Fibroblast of gingiva (primary cell): ENCODE results near the gene LRIT1.
A peak's percentile ranks its signal among the peaks of the same experiment; 100 is the strongest.

Experiments
- DNase-seq: peaks from one replicate; pipeline ENCODE4 v3.0.0-alpha.2; 2011; ENCODE audit warnings: low read depth

Gene LRIT1

DNA sequence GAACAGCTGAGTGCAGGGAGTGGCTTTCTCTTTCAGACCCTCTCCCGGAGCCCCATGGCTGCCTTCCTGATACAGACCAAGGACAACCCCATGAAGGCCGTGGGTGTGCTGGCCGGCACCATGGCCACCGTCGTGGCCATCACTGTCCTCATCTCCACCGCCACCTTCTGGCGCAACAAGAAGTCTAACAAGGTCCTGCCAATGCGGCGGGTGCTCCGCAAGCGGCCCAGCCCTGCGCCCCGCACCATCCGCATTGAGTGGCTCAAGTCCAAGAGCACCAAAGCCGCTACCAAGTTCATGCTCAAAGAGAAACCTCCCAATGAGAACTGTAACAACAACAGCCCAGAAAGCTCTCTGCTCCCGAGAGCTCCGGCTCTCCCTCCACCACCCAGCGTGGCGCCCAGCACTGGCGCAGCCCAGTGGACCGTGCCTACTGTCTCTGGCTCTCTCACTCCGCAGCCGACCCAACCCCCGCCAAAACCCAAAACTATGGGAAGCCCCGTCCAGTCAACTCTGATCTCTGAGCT lies 27.2 kb downstream of the LRIT1 start:
- no peak for DNase-seq

DNA sequence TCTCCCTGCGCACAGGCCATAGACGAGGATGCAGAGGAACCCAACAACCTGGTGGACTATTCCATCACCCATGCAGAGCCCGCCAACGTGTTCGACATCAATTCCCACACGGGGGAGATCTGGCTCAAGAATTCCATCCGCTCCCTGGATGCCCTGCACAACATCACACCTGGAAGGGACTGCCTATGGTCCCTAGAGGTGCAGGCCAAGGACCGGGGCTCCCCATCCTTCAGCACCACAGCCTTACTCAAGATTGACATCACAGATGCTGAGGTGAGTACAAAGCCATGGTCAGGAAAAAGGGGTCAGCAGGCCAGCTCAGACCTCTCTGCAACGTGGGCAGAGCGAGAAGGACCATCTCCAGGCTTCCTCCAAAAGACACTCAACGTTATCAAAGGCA lies 28.3 kb downstream of the LRIT1 start:
- no peak for DNase-seq

DNA sequence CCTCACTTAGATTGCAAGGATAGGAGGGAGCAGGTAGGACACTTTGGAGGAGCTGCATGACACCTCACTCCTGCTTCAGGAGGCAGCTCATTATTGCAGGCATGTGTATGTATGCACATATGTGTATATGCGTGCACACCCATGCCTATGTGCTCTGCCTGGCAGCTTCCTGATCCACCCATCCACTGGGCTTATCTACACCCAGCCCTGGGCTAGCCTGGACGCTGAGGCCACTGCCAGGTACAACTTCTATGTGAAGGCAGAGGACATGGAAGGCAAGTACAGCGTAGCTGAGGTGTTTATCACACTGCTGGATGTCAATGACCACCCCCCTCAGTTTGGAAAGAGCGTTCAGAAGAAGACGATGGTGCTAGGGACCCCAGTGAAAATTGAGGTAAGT lies 29.3 kb downstream of the LRIT1 start:
- DNase-seq, result no peak

DNA sequence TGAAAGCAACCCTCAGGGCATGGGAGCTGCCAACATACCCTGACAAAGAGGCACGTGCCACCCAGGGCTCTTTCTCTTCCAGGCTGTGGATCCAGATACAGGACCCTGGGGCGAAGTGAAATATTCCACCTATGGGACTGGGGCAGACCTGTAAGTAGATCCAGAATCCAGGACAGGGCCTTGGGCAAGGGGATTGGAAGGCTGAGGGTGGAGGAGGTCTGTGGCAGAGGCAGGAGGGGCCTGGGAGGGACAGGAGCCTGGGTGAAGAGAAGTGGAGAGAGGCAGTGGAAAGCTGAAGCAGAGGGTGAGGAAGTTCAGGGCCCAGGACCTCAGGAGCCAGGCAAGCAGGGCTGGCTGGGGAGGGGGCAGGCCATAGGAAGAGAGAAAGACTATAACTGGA lies 29.8 kb downstream of the LRIT1 start:
- DNase-seq, result no peak

DNA sequence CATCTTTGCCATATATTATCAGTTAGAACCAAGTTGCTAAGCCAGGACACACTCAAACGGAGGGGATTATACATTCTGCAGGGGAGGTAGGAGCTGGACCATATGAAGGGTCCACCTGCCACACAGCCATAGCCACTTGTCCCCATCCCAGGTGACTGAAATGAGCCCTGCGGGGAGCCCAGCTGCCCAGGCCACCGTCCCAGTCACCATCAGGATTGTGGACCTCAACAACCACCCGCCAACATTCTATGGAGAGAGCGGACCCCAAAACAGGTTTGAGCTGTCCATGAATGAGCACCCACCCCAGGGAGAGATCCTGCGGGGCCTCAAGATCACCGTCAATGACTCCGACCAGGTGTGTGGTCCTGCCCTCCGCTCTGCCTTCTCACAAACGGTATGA lies 33.3 kb downstream of the LRIT1 start:
- no peak for DNase-seq

DNA sequence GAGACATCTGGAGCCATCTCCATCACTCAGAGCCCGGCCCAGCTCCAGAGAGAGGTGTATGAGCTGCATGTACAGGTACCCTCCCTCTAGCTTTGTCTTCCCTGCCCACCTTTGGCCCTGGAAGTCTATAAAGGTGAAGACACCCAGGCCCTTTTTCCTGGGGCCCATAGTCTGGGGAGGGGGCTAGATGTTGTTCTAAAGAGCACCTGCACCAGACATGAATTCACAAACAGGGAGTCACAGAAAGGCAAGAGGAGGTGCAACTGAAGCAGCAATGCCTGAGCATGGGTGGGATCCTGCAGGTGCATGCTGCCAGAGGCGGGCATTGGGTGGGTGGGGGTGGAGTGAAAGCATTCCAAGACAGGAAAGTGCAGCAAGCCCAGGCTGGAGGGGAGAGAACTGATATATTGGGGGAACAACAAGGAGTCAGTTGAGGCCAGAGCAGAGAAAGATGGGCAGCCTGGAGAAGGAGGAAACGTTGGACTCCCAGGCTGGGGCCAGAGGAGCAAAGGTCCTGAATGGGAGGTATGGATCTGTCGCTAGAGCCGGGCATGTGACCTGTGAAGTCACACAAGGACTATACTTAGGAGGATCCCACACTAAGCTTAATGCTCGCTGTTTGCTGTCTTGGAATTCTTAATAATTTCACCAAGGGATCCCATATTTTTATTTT lies 35.4 kb downstream of the LRIT1 start:
- DNase-seq, result no peak

DNA sequence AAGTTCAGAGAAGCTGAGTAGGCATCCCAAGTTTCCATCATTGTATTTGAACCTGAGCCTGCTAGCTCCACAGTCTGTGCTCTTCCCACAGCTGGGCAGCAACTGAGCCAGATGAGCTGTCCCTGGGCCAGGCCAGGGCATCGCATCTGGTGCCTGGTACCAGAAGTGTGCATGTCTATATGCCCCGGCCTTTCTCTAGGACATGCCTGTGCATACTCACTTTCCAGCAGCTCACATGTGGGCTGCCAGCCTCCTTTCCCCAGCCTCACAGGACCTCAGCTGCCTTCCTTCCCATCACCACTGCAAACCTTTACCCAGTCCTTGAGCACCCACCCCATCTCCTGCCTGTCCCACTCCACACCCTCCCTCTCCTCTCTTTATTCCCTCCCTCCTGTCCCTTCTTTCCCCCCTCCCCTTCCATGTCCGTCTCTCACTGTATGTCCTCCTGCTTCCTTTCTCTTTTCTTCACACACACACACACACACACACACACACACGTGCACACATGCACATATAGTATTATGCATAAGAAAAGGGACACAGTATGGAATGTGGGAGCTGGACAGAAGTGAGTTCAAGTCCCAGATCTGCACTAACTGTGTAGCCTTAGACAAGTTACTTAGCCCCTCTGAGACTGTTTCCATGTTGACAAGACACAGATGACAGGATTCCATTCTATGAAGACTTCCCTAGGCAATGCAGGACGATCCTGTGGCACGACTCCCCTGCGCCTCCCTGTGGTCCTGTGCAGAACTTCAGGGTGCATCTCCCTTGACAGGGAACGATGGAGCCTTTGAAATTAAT lies 36.1 kb downstream of the LRIT1 start:
- peak; percentile 16 for DNase-seq

DNA sequence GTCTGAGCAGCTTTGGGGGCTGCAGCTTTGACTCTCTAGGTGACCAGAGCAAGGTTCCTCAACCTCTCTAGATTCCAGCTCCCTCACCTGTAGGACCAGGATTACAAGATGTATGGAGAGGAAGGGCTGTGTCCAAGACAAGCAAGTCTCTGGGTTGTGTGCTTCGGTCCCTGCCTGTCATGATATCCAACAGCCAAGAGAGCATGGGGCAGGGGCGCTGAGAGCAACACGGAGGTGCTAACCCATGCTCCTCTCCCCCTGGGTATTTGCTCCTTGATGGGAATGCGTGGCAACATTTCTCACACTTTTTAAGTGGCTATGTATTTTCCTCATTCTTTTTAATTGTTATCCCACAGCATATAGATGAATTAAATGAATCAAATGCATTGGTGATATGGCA lies 36.7 kb downstream of the LRIT1 start:
- DNase-seq, result no peak

DNA sequence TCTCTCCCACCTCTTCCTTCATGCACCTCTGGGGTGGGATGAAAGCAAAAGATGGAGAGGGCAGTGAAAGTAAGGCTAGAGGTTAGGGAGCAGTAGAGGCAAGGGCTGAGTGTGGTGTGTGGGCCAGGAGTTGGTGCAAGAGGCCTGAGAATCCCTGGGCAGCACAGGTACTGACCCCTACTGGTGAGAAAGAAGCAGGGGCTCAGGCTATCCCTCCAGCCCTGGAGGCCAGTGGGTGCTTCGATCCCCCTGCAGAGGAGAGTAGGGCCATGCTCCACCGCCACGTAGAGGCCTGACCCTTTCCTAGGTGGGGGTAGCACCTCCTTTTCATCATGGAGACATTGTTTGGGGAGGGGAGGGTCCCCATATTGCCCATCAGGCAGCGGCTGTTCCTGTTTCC lies 37.2 kb downstream of the LRIT1 start:
- no peak for DNase-seq

DNA sequence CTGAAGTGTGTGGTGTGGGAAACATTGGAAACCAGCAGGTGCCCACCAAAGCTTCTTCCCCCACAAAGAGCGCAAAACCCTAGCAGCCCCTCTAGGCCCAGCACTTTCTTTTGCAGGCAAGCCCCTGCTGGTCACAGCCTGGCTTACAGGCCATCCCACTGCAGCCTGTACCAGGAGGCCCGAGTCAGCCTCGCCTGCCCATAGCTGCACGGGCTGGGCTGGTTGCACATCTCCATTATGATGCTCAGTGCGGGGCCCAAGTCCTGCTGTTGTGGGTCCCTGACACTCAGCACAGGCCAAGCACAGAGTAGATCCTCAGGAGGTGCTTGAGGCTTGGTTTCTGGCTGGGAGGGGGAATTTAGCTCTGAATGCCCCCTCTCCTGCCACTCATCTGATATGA lies 39.0 kb downstream of the LRIT1 start:
- no peak for DNase-seq

DNA sequence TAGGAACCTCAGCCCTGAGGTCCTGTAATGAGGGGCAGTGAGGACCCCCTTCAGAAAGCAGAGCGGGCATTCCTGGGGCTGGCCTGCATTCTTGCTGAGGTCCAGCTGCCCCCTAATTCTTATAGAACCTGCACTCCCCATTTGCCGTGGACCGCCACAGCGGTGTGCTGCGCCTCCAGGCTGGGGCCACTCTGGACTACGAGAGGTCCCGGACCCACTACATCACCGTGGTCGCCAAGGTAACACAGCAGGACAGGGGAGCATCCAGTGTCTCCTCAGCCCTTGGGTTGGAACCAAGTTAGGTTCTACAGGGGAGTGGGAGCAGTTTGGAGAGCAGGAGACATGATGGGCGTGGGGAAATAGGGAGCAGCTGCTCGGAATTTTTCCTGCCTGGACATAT lies 39.7 kb downstream of the LRIT1 start:
- no peak for DNase-seq

DNA sequence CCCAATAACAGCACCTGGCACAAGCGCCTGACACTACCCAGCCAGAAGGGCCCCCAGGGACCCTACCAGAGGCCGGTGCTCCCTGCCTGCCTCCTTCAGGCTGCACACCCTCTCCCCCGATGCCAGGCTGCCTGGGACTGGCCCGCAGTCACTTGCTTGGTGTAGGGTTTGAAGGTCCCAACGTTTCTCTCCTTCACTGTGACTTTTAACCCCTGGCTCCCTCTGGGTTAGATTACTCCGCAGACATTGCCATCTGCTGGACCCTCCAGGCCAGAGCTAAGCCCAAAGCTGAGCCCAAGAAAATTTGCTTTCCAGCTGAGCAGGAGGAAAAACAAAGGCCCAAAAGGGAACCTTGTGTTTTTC lies 40.1 kb downstream of the LRIT1 start:
- no peak for DNase-seq

DNA sequence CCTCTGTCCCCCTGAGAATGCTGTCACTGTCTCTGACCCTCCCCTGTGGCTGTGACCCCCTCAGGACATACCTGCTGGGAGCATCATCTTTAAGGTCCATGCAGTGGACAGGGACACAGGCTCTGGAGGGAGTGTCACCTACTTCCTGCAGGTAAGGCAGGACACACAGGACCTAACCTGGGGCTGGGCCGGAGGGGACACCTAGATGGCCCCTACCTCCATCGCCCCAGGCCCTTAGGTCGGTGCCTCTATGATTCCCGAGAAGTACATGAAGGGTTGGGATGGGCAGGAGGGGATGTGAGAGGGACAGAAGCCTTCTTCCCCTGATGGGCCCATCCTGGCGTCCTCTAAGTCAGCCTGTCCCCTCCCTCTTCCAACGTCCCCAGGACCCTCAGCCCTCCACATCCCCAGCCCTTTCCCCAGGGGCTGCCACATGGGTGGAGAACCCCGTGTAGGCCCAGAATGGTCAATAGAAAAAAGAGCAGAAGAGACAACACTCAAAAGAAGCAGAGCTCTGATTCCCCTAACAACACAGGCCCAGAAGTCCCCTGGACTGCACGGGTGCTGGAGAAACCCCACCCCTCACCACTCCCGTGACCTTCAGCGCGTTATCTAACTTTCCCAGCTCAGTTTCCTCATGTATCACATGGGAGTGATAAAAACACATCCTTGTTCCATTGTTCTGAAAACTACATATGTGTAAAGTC lies 40.7 kb downstream of the LRIT1 start:
- no peak for DNase-seq

DNA sequence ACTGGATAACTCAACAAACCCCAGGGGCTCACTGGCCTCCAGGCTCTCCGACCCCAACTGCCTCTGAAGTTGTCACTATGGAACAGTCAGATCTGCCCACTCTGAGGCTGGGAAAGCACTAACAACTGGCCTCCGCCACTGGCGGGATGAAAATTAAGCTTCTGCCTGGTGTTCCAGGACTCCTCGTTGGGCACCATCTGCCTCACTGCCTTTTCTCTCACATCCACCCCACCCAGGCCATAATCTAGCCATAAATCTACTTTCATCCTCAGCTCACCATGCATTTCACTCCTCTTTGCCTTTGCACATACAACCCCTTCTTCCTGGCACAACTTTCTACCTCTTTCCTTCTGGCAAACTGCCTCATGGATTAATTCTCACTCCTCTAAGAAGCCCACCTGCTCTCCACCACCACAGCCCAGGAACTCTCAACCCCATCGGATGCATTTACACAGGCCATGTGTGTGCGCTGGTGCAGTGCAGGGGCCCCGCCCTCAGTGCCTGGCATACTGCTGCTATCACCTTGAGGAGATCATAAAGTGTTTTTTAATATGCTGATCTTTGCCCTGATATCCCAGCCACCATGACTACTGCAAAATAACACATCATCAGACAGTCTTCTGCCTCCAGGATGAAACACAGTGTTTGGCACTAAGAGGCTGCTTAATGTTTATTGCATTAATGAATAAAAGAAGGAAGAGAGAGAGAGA lies 43.0 kb downstream of the LRIT1 start:
- DNase-seq, result no peak

DNA sequence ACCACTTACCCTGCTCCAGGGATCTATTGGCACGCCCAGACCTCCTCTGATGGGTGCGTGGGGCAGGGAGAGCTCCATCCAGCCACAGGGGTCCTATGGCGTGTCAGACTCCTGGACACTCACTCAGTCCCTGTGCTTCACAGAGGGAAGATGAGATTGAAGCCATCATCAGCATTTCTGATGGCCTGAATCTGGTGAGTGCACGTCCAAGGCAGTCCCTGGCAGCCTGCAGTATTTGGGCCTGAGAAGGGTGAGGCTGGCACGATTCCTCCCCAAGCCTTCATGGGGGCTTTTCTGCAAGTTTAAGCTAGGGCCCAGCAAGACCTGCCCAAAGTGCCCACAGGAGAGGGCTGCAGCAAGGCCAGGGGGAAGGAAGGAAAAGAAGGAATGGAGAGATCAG lies 43.7 kb downstream of the LRIT1 start:
- DNase-seq, result no peak

DNA sequence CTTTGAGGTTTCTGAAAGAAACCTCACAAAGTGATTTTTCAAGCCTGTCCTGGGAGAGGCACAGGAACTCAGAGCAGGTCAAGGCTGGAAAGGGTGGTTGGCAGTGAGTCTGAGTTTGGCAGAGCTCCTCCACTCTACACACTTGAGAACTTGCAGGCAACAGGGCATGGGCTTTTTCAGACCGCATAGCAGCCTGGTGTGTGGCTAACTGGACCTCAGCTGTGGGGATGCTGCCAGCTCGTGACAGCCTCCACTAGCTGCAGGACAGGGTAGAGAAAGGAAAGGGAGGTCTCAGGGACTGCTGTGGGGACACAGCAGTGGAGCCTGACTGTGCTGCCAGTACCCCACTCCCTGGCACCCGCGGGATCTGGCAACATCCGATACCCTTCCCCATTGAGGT lies 44.4 kb downstream of the LRIT1 start:
- DNase-seq, result no peak

DNA sequence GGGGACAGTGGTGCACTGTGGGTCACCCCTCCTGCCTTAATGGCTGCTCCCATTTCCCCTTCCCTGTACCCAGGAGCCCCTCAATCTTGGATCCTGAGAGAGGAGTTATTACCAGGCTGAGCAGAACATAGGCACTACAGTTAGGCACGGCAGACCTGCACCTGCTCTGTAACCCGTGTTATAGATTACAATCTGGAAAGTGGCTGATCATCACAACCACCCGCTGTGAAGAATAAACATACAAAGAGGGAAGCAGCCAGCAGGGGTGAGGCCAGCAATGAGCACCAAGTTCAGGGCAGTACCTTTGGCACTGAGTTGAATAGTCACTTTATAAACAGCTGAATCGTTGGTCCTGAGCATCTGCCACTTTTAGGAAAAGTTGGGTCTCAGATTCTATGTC lies 45.3 kb downstream of the LRIT1 start:
- no peak for DNase-seq

DNA sequence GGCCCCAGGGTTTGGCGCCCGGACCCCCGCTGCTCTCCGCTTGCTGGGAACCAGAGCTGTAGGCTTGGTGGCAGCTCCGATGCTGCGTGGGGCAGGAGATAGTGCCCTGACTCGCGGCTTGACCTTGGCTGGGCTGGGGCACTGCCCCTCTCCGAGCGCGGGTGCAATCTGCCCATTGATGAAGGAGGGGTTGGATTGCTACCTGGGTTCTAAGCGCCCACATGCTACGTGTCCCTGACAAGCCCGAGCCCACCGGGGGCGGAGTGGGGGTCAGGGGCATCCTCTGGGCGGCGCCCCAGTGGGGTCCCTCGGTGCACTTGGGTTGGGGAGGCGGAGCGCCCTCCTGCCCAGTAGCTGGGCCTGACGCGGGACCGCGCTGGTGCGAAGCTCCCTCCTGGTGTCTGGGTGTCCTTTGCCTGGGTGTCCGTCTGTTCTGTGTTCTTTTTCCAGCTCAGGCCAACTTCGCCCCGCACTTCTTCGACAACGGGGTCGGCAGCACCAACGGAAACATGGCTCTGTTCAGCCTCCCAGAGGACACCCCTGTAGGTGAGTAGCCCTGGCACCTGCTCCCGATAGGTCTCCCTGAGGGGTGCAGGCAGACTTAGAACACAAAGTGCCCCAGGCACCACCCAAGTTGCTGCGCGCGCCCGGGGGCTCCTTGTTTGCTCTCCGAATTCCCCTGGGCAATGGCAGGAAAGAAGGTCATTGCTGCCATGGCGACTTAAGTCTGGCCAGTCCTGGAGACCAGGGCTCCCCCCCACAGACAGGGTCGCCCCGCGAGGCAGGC lies 46.1 kb downstream of the LRIT1 start:
- no peak for DNase-seq

DNA sequence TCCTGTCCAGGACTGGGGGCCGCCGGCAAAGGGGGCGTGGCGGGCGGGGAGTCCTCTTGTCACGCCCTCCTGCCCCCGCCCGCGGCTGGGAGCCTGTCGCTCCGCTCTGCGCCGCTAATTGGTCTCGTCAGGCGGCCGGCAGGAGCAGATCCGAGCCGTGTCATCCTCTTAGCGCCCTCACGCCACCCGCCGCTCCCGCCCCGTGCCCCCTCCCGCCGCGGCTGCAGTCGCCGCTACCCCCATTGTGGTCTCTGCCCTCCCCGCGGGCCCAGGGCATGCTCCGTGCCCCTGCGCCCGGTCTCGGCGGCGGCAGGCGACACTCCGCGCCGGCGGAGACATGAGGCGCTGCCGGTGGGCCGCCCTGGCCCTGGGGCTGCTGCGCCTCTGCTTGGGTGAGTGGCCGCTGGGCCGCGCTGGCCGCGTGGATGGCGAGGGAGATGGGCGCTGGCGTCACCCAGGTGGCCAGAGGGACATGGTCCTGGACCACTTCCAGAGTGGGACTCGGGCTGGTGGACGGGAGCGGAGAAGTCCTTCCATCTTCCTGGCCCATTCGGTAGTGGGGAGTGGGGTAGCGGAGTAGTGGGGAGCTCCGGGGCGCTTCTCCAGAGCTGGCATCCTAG lies 46.8 kb downstream of the LRIT1 start, which contains the start of gene CDHR1:
TSS of gene CDHR1 (plus strand) at position 114 of the 620 bp plus-strand sequence. CDS start at position 338, 224 bp downstream.
- no peak for DNase-seq

DNA sequence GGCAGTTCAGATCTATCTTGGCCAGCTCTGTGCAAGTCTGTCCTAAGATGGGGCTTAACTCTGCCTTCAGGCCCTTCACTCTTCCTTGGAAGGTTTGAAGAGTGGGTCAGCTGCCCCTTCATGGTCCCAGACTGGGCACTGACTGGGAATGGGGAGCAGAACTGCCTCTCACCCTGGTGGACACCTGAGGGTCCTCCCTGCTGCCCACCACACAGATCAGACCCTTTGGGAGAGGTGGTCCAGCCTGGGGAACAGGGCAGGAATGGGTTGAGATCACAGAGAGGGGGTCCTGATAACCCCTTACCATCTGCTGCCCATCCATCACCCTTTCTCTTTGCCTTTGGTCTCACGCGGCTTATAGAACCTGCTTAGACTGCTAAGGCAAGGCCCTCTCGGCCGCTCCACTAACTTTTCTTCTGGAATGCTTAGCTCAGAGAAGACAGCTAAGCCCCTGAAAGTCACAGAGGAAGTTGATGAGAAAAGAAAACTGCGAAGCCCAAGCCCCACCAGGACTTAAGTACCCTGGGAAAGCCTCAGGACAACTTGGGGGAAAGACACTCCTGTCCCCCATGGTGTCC lies 47.4 kb downstream of the LRIT1 start:
- DNase-seq, result no peak

DNA sequence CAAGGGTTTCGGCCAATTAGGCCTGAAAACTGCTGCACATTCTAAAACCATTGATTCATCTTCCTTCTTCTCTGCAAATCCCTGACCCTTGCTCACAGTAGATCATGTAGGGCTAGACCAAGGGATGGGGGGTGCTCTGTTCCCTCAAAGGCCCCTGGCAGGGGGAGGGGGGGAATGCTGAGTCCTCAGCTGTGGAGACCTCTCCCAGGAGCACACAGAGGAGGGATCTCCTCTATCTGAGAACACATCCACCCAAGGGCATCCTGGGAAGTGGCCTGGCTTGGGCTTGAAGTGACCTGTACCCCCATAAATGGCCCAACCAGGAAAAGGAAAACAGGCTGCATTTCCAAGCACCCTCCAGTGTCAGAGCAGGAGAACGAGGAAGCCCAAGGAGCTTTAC lies 48.0 kb downstream of the LRIT1 start:
- no peak for DNase-seq
